GM12892 (cell line): ENCODE results near the gene RAB3GAP1.
"Not testable (repeated sequence)": the region's sequence is repeated elsewhere in the genome, so short reads cannot be mapped to it uniquely, and the experiment has no call there.

Source experiments
- DNase-seq: peaks from one replicate; pipeline ENCODE4 v3.0.0; 2011; ENCODE audit not compliant: insufficient read length
- FAIRE-seq: peaks from 2 replicates; lab custom pipeline; 2011; peaks lifted over from hg19 to GRCh38; lab: Jason Lieb, UNC
- POLR2A ChIP-seq: IDR thresholded peaks from 2 replicates; pipeline ENCODE4 v1.6.1; 2011; ENCODE audit warnings: low read depth, low read length, control low read depth
- POLR2AphosphoS5 ChIP-seq: IDR thresholded peaks from 2 replicates; pipeline ENCODE4 v1.6.1; 2011; ENCODE audit warnings: low read depth, low read length, control low read depth
- TAF1 ChIP-seq: IDR thresholded peaks from 2 replicates; pipeline ENCODE4 v1.6.1; 2011; ENCODE audit warnings: low read depth, mild to moderate bottlenecking, control low read depth, low read length, borderline replicate concordance

Gene RAB3GAP1

DNA sequence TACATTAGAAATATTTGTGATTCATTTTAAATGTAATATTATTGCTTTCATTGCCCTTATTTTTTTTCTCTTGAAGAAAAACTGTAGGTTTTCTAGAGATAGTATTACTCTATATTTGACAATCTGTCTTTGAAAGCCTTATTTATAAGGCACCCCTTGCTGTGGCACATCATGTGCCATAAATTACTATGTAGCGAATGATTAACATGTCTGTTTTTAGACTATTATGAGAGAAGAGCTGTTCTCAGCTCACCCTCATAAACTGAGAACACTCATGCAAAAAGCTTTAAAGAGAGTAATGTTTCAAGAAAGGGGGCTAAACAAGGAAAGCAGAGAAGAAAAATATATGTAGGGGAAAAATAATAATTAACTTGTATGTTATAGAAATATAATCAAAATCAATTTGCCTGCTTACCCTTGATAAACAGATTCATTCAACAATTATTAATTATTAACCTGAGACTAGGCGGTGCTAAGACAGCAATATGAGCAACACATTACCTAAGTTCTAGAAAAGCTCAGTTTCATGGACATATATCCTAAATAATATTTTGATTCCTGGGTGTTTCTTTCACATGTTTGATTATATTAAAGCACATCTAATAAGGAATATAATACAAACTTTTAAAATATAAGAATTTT is 69.0 kb downstream of the RAB3GAP1 start:
- FAIRE-seq, result no peak
- no peak for DNase-seq
- TF ChIP-seq POLR2AphosphoS5 (no peak), TAF1 (no peak), POLR2A (no peak)

DNA sequence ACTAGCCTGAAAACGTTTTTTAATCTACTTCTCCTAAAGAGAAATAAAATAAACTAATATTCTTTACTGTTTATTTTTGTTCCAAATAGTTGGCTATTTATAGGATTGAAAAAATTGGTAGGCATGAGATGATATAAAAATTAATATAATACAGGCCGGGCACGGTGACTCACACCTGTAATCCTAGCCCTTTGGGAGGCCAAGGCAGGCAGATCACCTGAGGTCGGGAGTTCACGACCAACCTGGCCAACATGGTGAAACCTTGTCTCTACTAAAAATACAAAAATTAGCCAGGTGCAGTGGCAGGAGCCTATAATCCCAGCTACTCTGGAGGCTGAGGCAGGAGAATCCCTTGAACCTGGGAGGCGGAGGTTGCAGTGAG is 69.6 kb downstream of the RAB3GAP1 start:
- not testable (repeated sequence) for DNase-seq, FAIRE-seq

DNA sequence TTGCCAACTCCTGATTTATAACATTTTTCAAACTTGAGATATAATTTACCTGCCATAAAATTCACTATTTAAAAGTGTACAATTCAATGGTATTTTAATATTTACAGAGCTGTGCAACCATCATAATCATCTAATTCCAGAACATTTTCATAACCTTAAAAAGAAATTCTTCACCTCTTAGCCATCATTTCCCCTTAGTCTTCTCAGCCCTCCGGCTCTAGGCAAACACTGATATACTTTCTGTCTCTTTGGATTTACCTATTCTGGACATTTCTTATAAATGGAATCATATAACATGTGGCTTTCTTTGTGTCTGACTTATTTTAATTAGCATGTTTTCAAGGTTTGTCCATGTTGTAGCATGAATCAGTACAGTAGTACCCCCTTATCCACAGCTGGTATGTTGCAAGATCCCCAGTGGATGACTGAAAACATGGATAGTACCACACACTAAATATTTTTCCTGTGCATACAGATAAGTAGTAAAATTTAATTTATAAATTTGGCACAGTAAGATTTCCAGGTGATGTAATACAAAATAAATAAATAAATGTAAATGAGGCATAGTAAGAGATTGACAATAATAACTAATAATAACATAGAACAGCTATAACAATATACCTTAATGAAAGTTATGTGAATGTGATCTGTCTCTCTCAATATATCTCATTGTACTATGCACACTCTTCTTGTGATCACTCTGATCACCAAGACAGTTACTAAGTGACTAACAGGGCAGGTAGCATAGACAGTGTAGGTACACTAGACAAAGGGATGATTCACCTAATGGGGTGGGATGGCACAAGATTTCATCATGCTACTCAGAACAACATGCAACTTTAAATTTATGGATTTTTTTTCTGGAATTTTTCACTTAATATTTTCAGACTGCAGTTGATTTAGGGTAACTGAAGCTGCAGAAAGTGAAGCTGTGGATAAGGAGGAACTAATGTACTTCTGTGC is 73.1 kb downstream of the RAB3GAP1 start:
- no peak for FAIRE-seq
- DNase-seq, result no peak
- TF ChIP-seq POLR2AphosphoS5, result no peak
- TF ChIP-seq TAF1, result no peak
- no peak for TF ChIP-seq POLR2A

DNA sequence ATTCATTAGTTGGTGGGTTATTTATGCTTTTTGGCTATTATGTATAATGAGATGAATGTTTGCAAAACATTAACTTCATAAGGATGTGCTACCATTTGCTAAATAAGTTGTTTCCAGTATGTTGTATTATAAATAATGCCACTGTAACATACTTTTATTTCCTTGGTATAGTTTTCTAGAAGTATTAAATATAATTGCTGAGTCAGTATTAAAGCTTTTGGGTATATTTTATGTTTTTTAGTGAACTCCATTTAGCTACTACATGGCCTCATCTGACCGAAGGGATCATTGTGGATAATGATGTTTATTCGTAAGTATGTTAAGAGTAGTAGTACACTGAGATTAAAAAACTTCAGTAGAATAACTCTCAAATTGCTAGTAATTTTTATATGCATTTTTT is 73.8 kb downstream of the RAB3GAP1 start:
- no peak for TF ChIP-seq POLR2A
- no peak for TF ChIP-seq POLR2AphosphoS5
- TF ChIP-seq TAF1, result no peak
- FAIRE-seq (no peak), DNase-seq (no peak)

DNA sequence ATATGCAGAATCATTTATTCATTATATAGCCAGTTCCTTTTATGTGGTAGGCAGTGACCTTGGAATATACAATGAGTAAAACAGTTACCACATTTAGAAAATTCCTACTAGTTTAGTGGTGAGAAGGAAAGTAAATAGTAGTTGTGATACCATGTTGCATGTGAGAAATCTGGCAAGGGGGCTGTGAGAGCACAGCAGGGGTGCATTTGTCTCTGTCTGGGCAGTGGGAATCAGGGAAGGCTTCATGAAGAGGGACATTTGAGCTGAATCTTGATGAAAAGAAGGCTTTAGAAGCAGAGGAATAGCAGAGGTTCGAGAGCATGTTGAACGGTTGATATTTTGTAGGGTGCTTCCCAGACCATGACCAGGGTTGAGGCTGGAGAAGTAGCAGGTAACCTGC is 78.7 kb downstream of the RAB3GAP1 start:
- no peak for FAIRE-seq
- DNase-seq, result no peak
- TF ChIP-seq TAF1 (no peak), POLR2A (no peak), POLR2AphosphoS5 (no peak)

DNA sequence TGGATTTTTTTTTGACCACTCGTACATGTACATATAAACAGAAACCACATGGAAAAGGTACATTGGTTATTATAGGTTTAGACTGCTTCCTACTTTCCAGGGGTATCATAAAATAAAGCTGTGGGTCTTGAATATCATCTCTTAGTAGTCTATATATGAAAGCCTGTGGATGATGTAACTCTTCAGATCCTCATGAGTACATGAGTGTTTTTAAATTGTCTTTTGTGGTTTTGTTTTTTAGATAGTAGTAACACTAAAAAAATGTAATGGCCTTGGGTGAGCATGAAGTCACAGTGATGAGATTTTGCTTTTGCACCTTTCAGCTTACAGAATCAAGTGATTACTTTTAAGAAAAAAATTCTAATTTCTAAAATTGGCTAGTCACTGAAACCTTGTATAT is 80.2 kb downstream of the RAB3GAP1 start:
- DNase-seq (no peak), FAIRE-seq (no peak)

DNA sequence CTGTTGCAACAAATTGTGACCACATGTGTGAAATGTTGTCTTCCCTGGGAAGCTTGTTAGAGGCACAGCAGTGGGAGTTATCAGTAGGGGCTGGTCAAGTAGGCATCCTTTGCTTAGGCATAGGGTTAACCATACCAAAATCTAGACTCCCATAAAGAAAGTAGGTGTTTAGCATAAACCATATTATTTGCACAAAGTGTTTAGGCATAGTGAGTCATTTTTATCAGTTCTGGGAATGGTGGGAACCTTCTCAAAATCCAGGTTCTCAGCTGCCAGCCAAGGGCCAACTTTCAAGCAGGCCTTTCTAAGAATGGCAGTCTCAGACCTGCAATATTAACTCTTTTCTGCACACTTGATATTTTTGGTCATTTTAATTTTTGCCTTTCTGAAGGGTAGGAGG is 88.5 kb downstream of the RAB3GAP1 start:
- TF ChIP-seq POLR2A (no peak), TAF1 (no peak), POLR2AphosphoS5 (no peak)
- FAIRE-seq, result peak; percentile 27
- DNase-seq, result no peak

More for the DNA sequence above, 80.2 kb downstream of the RAB3GAP1 start:
- no peak for TF ChIP-seq POLR2AphosphoS5
- TF ChIP-seq POLR2A, result no peak

DNA sequence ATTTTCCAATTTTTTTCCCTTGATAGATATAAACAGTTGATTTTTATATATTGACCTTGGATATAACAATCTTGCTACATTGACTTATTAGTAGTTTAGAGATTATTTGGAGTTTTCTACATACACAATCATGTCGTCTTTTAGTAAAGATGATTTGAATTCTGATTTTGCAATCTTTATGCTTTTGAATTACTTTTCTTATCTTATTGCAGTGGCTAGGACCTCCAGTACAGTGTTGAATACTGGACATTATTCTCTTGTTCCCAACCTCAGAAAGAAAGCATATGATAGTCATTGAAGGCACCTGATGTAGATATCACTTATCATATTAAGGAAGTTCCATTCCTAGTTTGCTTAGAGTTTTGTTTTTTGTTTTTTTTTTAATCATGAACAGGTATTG is 90.2 kb downstream of the RAB3GAP1 start:
- DNase-seq (no peak), FAIRE-seq (no peak)
- no peak for TF ChIP-seq TAF1
- no peak for TF ChIP-seq POLR2A
- no peak for TF ChIP-seq POLR2AphosphoS5

DNA sequence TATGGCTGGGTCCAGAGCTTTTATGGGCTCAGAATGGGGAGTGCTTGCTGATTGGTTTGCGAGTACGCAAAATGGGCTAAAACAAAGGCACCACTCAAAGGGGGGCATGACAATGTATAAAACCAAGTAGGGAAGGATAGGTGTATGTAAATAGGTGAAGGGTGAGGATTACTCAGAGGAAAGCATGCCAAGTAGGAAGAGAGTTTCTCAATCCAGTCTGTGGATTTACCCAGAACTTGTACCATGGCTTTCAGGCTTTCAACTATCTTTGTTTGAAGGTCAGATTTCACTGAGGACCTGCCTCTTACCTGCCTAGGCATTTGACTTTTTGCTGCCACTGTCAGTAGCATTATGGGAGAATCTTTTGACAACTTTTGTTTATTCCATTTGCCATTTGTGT is 92.3 kb downstream of the RAB3GAP1 start:
- no peak for DNase-seq
- TF ChIP-seq POLR2AphosphoS5 (no peak), TAF1 (no peak), POLR2A (no peak)
- FAIRE-seq, result no peak

DNA sequence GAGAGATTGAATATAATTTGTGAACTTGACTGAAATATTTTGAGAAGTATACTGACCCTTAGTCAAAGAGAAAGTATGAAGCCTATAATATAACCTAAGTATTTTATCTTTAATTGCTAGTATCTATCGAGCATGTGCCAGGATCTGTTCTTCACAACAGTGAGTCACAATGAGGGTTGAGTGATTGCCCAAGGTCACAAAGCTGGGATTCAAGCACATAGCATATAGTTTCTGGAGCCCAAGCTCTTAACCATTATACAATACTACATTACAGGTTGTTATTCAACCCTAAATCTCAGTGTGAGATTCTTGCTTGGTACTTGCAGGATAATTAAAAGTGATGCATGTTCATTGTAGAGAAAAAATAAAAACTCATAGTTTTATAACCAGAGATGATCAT is 97.2 kb downstream of the RAB3GAP1 start:
- TF ChIP-seq POLR2AphosphoS5 (no peak), POLR2A (no peak), TAF1 (no peak)
- FAIRE-seq, result no peak
- no peak for DNase-seq

DNA sequence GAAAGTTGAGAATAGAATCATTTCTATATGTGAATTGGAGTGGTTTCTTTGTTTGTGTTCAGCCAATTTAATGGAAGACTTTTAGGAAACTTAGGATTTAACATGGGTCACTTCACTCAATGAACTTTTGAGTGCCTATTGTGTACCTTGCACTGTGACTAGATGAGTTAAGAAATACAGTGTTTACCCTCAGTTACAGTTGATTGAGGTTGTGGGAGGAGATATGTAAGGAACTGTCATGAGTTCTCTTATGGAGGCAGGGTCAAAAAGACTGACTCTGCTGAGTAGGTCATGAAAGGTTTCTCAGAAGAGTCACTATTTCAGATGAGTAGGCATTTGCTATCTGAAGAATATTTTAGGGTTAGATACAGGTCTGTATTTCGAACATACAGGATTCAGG is 98.6 kb downstream of the RAB3GAP1 start:
- FAIRE-seq (no peak), DNase-seq (no peak)
- TF ChIP-seq POLR2A (no peak), TAF1 (no peak), POLR2AphosphoS5 (no peak)

DNA sequence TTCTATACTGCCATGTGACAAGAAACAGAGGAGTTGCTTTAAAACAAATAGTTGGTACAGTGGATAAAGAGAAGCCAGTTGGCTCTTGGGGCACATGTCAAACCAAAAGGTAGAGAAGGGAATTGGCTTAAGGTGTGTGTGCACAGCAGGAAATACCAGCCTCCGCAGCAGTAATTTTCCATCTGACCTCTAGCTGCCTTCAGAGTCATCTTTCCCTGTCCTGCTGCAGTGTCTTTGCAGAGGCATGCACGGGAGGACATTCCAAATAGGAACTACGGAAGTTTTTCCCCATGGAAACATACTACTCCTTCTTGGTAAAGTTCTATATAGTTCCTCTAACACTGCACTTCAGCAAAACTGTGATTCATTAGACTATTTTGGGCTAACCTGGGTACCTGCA is 99.5 kb downstream of the RAB3GAP1 start:
- no peak for FAIRE-seq
- no peak for TF ChIP-seq POLR2A
- TF ChIP-seq TAF1, result no peak
- no peak for TF ChIP-seq POLR2AphosphoS5

More for the DNA sequence above, 99.5 kb downstream of the RAB3GAP1 start:
- no peak for DNase-seq
